GM10266 (cell line): ENCODE results near the gene PIGR.

ENCODE experiments used
- DNase-seq: peaks from one replicate; pipeline ENCODE4 v3.0.0; 2012; ENCODE audit errors: extremely low spot score
- TF ChIP-seq, protein P1 (sequence below): IDR thresholded peaks from 2 replicates; pipeline ENCODE4 v1.5.1; 2012; ENCODE audit warnings: mild to moderate bottlenecking, low read depth; ENCODE audit not compliant: control insufficient read depth, insufficient read depth; ENCODE audit errors: missing control alignments

PIGR gene, protein sequence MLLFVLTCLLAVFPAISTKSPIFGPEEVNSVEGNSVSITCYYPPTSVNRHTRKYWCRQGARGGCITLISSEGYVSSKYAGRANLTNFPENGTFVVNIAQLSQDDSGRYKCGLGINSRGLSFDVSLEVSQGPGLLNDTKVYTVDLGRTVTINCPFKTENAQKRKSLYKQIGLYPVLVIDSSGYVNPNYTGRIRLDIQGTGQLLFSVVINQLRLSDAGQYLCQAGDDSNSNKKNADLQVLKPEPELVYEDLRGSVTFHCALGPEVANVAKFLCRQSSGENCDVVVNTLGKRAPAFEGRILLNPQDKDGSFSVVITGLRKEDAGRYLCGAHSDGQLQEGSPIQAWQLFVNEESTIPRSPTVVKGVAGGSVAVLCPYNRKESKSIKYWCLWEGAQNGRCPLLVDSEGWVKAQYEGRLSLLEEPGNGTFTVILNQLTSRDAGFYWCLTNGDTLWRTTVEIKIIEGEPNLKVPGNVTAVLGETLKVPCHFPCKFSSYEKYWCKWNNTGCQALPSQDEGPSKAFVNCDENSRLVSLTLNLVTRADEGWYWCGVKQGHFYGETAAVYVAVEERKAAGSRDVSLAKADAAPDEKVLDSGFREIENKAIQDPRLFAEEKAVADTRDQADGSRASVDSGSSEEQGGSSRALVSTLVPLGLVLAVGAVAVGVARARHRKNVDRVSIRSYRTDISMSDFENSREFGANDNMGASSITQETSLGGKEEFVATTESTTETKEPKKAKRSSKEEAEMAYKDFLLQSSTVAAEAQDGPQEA

DNA sequence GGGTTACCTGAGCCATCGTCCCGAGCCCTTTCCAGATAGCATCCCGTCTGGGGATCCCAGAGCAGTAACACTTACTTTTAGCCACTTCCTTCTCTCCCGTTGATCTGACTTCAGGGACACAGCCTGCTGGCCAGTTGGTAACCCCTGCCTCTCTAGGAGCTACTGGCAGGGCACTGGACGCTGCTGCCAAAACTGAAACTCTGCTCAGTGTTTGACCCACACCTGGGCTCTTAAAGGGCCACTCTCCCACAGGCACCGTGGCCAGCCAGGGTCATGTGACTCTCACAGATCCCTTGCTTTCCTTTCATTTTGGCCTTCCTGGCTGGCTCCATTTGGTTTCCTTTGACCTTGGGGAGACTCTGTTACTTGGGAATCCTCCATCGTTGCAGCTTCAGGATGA lies at the start of gene PIGR:
TSS of gene PIGR (minus strand) at position 206 of the 400 bp plus-strand sequence. CDS start 5,935 bp downstream, outside the sequence.
- TF ChIP-seq, protein P1, sequence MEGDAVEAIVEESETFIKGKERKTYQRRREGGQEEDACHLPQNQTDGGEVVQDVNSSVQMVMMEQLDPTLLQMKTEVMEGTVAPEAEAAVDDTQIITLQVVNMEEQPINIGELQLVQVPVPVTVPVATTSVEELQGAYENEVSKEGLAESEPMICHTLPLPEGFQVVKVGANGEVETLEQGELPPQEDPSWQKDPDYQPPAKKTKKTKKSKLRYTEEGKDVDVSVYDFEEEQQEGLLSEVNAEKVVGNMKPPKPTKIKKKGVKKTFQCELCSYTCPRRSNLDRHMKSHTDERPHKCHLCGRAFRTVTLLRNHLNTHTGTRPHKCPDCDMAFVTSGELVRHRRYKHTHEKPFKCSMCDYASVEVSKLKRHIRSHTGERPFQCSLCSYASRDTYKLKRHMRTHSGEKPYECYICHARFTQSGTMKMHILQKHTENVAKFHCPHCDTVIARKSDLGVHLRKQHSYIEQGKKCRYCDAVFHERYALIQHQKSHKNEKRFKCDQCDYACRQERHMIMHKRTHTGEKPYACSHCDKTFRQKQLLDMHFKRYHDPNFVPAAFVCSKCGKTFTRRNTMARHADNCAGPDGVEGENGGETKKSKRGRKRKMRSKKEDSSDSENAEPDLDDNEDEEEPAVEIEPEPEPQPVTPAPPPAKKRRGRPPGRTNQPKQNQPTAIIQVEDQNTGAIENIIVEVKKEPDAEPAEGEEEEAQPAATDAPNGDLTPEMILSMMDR, result no peak
- no peak for DNase-seq

DNA sequence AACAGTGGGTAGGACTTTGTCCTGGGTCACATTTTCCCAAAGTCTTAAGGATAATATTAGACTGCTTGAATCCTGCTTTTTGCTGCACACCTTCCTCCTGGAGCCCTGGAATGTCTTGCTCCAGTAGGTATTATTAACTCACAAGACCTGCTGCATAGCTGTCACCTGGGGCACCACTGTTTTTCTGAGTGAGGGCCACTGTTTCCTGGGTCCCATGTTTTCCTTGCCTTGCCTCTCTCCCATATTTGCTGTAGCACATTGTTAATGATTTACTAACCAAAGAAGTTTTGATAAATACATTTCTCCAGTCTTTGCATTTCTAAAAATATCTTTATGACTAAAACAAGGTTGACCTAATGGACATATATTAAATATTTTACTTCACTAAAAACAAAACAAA lies 46.5 kb upstream of the PIGR start:
- TF ChIP-seq, protein P1, result no peak
- no peak for DNase-seq

DNA sequence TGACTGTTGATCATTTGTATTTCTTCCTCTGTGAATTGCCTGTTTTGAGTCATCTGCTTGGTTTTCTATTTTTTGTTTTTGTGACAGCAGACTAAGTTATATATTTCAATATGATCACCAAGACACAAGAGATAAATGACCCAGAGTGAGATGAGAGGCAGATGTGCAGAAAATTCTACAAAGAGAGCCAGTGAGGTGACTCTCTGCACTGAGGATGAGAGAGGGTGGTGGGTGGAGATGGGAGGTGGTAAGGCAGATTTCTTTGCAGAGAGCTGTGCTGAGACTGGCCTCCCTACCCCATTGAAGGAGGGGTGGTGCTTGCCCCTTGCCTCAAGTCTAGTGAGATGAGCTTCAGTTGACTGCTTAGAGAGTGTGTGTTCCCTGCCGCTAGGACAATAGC lies 41.6 kb upstream of the PIGR start:
- TF ChIP-seq, protein P1, result no peak
- no peak for DNase-seq

DNA sequence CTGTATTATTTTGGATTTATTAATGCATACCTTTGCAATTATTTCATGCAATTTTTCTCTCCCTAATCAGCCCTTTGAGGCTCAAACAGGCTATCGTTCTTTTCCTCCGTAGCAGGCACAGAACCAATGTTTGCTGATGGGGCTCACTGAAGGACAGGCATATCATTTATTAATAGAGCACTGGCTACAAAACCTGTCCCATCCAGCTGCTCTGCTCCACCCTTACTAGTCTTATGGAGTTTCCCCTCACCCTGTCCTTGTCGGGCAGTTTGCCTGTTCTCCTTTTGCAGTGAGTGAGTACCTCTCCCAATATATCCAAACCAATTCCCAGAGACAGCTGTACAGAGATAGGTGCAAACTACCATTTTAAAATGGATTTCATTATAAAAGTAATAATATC lies 40.6 kb upstream of the PIGR start:
- TF ChIP-seq, protein P1, result no peak
- no peak for DNase-seq

DNA sequence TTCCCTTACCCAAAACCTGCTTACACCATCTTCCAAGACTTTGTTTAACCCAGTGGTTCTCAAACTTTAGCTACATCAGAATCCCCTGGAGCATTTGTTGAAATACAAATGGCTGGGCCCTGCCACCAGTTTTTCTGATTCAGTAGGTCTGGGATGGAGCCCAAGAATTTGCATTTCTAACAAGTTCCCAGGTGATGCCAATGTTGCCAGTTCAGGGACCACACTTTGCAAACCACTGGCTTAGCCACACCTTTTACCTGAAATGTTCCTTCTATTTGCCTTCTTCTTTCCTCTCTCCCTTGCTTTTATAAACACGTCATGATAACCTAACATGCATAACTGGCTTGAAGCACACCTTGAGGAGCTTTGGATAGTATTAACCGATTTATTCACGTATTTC lies 40.1 kb upstream of the PIGR start:
- no peak for DNase-seq
- TF ChIP-seq, protein P1, result no peak

DNA sequence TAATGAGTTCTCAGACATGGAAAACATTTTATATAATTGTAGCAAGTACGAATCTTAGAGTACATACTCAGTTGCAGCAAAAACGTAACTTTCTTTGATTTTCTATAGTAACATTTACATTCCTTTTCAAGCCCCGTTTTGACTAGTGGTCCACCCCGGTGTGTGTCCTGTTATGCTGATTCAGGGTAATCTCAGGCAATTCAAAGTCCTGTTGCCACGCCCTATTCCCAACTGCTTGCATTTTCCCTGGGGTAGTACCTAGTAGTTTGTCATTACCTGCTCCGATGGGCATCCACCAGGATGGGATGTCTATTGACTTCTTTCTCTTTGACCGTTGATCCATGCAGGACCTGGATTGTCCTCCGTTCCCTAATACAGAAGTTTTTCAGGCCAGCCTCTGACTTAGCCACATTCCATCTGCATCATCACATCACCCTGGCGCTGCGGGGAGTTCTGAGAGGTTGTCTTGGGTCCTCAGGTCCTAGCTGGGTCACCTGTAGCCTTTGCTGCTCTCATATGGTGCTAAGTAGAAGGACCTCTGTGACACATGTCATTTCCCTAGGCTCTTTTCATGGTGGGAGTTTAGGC lies 39.0 kb upstream of the PIGR start:
- TF ChIP-seq, protein P1, result no peak
- no peak for DNase-seq

DNA sequence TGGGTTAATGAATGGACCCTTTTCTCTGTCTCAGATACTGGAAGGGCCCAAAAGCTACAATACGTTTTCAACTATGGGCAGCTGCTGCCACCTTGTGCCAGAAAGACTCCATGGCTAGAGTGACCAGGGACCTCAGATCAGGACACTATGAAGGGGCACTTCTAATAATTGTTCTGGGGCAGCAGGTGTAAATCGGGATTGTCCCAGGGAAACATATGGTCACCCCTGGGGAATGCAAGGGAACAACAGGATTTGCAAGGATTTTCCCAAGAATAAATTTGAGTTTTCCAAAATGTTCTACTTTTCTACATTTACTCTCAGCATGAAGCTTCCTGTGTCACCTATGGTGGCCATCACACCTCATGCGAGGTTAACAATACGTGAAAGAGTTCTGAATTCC lies 36.0 kb upstream of the PIGR start:
- TF ChIP-seq, protein P1, result peak; percentile 91
- peak; percentile 65 for DNase-seq
